ENCODE measurements around the gene CRELD2.

DNA sequence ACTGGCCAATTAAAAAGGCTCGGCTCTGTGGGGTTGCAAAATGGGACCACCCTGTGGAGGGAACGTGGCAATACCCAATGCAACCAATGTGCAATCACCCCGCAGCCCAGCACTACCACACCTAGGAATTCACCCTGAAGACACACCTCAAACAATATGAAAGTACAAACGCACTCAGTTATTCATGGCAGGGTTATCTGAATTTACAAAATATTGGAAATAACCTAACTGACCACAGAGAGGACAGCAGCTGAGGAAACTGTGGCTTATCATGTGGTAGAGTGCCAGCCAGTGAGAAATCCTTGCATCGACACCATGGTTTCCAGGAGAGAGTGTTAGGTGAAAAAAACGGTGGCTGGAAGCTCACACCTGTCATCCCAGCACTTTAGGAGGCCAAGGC lies 18.9 kb upstream of the CRELD2 start:
- TF ChIP-seq, protein P1, sequence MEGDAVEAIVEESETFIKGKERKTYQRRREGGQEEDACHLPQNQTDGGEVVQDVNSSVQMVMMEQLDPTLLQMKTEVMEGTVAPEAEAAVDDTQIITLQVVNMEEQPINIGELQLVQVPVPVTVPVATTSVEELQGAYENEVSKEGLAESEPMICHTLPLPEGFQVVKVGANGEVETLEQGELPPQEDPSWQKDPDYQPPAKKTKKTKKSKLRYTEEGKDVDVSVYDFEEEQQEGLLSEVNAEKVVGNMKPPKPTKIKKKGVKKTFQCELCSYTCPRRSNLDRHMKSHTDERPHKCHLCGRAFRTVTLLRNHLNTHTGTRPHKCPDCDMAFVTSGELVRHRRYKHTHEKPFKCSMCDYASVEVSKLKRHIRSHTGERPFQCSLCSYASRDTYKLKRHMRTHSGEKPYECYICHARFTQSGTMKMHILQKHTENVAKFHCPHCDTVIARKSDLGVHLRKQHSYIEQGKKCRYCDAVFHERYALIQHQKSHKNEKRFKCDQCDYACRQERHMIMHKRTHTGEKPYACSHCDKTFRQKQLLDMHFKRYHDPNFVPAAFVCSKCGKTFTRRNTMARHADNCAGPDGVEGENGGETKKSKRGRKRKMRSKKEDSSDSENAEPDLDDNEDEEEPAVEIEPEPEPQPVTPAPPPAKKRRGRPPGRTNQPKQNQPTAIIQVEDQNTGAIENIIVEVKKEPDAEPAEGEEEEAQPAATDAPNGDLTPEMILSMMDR (IDR thresholded peaks at IDR 0.05): no peak
- TF ChIP-seq POLR2AphosphoS5 (IDR thresholded peaks at IDR 0.05) (no peak), POLR2A (IDR thresholded peaks at IDR 0.05) (no peak), EP300 (IDR thresholded peaks at IDR 0.05) (no peak)

All from stomach (tissue), 4 donors.